HepG2 (cell line): ENCODE measurements around the gene CXCR2.

Experiments used
- ADNP ChIP-seq: sonication (generic); formaldehyde crosslinking; IDR thresholded peaks from 2 replicates; pipeline ENCODE4 v1.4.0; 2020; ENCODE audit warnings: missing genetic modification reagents
- CBFB ChIP-seq: sonication (generic); formaldehyde crosslinking; IDR thresholded peaks from 2 replicates; pipeline ENCODE4 v1.4.0; 2020; ENCODE audit warnings: missing genetic modification reagents
- GABPA ChIP-seq, 2 experiments: IDR thresholded peaks; 2 replicates each; pipeline ENCODE4 v1.6.1; 2011 to 2016; ENCODE audit warnings: low read depth in 2 of 2, low read length in 1 of 2, missing biosample characterization in 1 of 2, missing genetic modification characterization in 1 of 2
- JUN ChIP-seq: sonication (generic); formaldehyde crosslinking; IDR thresholded peaks from 2 replicates; pipeline ENCODE4 v1.4.0; 2020; ENCODE audit warnings: mild to moderate bottlenecking, missing genetic modification reagents
- KDM1A ChIP-seq: IDR thresholded peaks from 2 replicates; pipeline ENCODE4 v1.6.1; 2016; ENCODE audit warnings: missing compliant biosample characterization
- MZF1 ChIP-seq: sonication (generic); formaldehyde crosslinking; IDR thresholded peaks from 2 replicates; pipeline ENCODE4 v1.8.1; 2023; ENCODE audit warnings: mild to moderate bottlenecking, missing genetic modification reagents, borderline replicate concordance
- NFYC ChIP-seq: IDR thresholded peaks from 2 replicates; pipeline ENCODE4 v1.6.1; 2016; ENCODE audit warnings: missing genetic modification reagents, missing compliant biosample characterization
- RFX5 ChIP-seq: IDR thresholded peaks from 2 replicates; pipeline ENCODE4 v1.6.1; 2011; ENCODE audit warnings: low read depth, low read length, improper control_type of control experiment
- SIN3A ChIP-seq: IDR thresholded peaks from 2 replicates; pipeline ENCODE4 v1.6.1; 2011; ENCODE audit warnings: low read depth, mild to moderate bottlenecking, control low read depth, low read length, borderline replicate concordance
- STAG1 ChIP-seq: sonication (generic); formaldehyde crosslinking; IDR thresholded peaks from 2 replicates; pipeline ENCODE4 v1.4.0; 2020; ENCODE audit warnings: missing genetic modification reagents
- ZBTB33 ChIP-seq: sonication (generic); formaldehyde crosslinking; IDR thresholded peaks from 2 replicates; pipeline ENCODE4 v1.4.0; 2020; ENCODE audit warnings: missing genetic modification reagents
- ZNF275 ChIP-seq: sonication (generic); formaldehyde crosslinking; IDR thresholded peaks from 2 replicates; pipeline ENCODE4 v1.8.0; 2022; ENCODE audit warnings: missing genetic modification reagents, mild to moderate bottlenecking, inconsistent platforms, borderline replicate concordance
- TF ChIP-seq, protein P1 (sequence below), 2 experiments: IDR thresholded peaks; 2 replicates each; pipeline ENCODE4 v1.6.1; 2011 to 2012; ENCODE audit warnings: low read length in 2 of 2, borderline replicate concordance in 1 of 2, low read depth in 1 of 2, mild to moderate bottlenecking in 1 of 2, moderate library complexity in 1 of 2
- TF ChIP-seq, protein P2 (sequence below): sonication (generic); formaldehyde crosslinking; IDR thresholded peaks from 2 replicates; pipeline ENCODE4 v1.5.0; 2020; ENCODE audit warnings: mild to moderate bottlenecking, missing genetic modification reagents, moderate library complexity

DNA sequence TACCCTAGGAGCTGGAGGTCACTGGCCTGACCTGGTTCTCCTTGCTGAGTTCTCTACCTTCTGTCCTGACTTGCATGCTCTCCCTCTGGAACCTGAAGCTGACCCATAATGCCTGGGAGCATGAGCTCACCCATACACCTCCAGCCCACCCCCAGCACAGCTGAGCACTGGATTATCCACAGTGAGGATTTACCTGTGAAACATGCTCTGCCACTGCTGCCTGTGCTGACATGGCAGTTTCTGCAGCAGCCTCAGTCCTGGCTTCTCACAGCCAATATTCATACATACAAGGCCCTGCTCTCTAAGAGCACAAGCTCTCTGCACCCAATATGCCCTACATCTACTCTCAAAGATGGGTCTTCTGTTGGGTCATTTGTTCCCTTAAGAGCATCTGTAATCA is 5.0 kb downstream of the CXCR2 start:
- TF ChIP-seq MZF1: no peak
- no peak for TF ChIP-seq SIN3A
- TF ChIP-seq CBFB: no peak
- TF ChIP-seq, protein P1, sequence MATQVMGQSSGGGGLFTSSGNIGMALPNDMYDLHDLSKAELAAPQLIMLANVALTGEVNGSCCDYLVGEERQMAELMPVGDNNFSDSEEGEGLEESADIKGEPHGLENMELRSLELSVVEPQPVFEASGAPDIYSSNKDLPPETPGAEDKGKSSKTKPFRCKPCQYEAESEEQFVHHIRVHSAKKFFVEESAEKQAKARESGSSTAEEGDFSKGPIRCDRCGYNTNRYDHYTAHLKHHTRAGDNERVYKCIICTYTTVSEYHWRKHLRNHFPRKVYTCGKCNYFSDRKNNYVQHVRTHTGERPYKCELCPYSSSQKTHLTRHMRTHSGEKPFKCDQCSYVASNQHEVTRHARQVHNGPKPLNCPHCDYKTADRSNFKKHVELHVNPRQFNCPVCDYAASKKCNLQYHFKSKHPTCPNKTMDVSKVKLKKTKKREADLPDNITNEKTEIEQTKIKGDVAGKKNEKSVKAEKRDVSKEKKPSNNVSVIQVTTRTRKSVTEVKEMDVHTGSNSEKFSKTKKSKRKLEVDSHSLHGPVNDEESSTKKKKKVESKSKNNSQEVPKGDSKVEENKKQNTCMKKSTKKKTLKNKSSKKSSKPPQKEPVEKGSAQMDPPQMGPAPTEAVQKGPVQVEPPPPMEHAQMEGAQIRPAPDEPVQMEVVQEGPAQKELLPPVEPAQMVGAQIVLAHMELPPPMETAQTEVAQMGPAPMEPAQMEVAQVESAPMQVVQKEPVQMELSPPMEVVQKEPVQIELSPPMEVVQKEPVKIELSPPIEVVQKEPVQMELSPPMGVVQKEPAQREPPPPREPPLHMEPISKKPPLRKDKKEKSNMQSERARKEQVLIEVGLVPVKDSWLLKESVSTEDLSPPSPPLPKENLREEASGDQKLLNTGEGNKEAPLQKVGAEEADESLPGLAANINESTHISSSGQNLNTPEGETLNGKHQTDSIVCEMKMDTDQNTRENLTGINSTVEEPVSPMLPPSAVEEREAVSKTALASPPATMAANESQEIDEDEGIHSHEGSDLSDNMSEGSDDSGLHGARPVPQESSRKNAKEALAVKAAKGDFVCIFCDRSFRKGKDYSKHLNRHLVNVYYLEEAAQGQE (IDR thresholded peaks at IDR 0.05; ENCODE audit: borderline replicate concordance in 1 of 2, low read depth in 1 of 2, low read length in 2 of 2): no peak
- TF ChIP-seq KDM1A: no peak
- no peak for TF ChIP-seq STAG1
- TF ChIP-seq, protein P2, sequence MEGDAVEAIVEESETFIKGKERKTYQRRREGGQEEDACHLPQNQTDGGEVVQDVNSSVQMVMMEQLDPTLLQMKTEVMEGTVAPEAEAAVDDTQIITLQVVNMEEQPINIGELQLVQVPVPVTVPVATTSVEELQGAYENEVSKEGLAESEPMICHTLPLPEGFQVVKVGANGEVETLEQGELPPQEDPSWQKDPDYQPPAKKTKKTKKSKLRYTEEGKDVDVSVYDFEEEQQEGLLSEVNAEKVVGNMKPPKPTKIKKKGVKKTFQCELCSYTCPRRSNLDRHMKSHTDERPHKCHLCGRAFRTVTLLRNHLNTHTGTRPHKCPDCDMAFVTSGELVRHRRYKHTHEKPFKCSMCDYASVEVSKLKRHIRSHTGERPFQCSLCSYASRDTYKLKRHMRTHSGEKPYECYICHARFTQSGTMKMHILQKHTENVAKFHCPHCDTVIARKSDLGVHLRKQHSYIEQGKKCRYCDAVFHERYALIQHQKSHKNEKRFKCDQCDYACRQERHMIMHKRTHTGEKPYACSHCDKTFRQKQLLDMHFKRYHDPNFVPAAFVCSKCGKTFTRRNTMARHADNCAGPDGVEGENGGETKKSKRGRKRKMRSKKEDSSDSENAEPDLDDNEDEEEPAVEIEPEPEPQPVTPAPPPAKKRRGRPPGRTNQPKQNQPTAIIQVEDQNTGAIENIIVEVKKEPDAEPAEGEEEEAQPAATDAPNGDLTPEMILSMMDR (CRISPR knock-in tag): no peak
- no peak for TF ChIP-seq GABPA (IDR thresholded peaks at IDR 0.05; ENCODE audit: low read depth, low read length)
- TF ChIP-seq GABPA (CRISPR knock-in tag; IDR thresholded peaks at IDR 0.05; ENCODE audit: low read depth): no peak
- TF ChIP-seq NFYC: no peak
- no peak for TF ChIP-seq RFX5
- TF ChIP-seq JUN (CRISPR knock-in tag): no peak
- no peak for TF ChIP-seq ADNP (CRISPR knock-in tag)
- TF ChIP-seq ZBTB33 (CRISPR knock-in tag): no peak
- TF ChIP-seq ZNF275 (CRISPR knock-in tag): no peak
